OCI-LY3 (cell line): ENCODE results near the gene ARHGAP6.

Experiments
- EZH2phosphoT487 ChIP-seq: fragments of 200-600 bp; shearing (Covaris generic); IDR thresholded peaks from 2 replicates; pipeline ENCODE4 v1.6.1; 2018; ENCODE audit warnings: antibody characterized with exemption, mixed run types, low read depth
- TF ChIP-seq, protein P1 (sequence below): fragments of 200-600, 300-600 bp; sonication (generic); IDR thresholded peaks from 2 replicates; pipeline ENCODE4 v1.5.1; 2014; ENCODE audit warnings: antibody characterized with exemption, low read length, low read depth

DNA sequence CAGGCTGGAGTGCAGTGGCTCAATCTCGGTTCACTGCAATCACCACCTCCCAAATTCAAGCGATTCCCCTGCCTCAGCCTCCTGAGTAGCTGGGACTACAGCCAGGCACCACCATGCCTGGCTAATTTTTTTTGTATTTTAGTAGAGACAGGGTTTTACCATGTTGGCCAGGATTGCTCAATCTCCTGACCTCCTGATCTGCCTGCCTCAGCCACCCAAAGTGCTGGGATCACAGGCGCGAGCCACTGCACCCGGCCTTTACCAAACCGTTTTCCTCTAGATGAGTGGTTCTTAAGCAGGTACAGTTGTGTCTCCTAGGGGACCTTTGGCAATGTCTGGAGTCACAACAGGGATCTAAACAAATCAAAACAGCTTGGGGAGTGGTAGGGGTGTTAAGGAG, 360.9 kb downstream of the ARHGAP6 start:
- TF ChIP-seq, protein P1, sequence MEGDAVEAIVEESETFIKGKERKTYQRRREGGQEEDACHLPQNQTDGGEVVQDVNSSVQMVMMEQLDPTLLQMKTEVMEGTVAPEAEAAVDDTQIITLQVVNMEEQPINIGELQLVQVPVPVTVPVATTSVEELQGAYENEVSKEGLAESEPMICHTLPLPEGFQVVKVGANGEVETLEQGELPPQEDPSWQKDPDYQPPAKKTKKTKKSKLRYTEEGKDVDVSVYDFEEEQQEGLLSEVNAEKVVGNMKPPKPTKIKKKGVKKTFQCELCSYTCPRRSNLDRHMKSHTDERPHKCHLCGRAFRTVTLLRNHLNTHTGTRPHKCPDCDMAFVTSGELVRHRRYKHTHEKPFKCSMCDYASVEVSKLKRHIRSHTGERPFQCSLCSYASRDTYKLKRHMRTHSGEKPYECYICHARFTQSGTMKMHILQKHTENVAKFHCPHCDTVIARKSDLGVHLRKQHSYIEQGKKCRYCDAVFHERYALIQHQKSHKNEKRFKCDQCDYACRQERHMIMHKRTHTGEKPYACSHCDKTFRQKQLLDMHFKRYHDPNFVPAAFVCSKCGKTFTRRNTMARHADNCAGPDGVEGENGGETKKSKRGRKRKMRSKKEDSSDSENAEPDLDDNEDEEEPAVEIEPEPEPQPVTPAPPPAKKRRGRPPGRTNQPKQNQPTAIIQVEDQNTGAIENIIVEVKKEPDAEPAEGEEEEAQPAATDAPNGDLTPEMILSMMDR, result no peak
- TF ChIP-seq EZH2phosphoT487, result no peak
